GM10266 (cell line): Measurements from ENCODE around the gene ATP6V1A.

Source experiments
- DNase-seq: peaks from one replicate; pipeline ENCODE4 v3.0.0; 2012; ENCODE audit errors: extremely low spot score
- TF ChIP-seq, protein P1 (sequence below): IDR thresholded peaks from 2 replicates; pipeline ENCODE4 v1.5.1; 2012; ENCODE audit warnings: mild to moderate bottlenecking, low read depth; ENCODE audit not compliant: control insufficient read depth, insufficient read depth; ENCODE audit errors: missing control alignments

The ATP6V1A gene

DNA sequence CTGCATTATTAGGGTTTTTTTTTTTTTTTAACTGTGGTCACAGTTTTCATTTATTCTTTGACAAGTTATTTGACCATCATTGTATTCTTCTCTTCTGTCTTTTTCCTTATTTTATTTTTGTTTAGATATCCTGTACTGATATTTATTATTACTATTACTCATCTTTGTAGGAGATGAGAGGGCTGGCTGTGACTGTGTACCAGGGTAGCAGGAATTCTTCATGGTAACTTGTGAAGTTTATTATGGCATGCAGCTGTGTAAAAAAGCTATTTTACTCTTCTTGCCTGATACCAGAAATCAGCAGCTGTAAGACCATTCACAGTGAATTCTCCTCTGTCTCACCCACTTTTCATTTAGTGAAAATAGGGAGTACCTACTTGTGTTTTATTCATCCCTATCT, 44.5 kb downstream of the ATP6V1A start:
- DNase-seq, result no peak
- TF ChIP-seq, protein P1, sequence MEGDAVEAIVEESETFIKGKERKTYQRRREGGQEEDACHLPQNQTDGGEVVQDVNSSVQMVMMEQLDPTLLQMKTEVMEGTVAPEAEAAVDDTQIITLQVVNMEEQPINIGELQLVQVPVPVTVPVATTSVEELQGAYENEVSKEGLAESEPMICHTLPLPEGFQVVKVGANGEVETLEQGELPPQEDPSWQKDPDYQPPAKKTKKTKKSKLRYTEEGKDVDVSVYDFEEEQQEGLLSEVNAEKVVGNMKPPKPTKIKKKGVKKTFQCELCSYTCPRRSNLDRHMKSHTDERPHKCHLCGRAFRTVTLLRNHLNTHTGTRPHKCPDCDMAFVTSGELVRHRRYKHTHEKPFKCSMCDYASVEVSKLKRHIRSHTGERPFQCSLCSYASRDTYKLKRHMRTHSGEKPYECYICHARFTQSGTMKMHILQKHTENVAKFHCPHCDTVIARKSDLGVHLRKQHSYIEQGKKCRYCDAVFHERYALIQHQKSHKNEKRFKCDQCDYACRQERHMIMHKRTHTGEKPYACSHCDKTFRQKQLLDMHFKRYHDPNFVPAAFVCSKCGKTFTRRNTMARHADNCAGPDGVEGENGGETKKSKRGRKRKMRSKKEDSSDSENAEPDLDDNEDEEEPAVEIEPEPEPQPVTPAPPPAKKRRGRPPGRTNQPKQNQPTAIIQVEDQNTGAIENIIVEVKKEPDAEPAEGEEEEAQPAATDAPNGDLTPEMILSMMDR, result no peak

DNA sequence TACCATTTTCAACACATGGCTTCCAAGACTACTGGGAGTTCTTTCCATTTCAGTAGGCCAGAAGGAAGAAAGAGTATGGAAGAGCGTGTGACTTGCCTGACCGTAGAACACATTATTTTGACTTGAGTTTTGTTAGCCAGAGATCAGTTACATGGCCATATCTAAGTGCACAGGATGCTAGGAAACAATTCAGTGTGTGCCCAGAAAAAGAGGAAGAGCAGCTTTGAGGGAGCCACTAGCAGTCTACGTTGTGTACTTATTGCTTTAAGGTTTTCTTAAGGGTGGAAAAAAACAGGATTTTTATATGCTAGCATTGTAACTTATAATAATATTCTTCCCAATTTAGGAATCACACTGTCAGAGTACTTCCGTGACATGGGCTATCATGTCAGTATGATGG, 47.7 kb downstream of the ATP6V1A start:
- TF ChIP-seq, protein P1, result no peak
- no peak for DNase-seq

GRCh38 chr3:113795693-113796092, 48.9 kb downstream of the ATP6V1A start:
- TF ChIP-seq, protein P1, result no peak
- DNase-seq, result no peak

DNA sequence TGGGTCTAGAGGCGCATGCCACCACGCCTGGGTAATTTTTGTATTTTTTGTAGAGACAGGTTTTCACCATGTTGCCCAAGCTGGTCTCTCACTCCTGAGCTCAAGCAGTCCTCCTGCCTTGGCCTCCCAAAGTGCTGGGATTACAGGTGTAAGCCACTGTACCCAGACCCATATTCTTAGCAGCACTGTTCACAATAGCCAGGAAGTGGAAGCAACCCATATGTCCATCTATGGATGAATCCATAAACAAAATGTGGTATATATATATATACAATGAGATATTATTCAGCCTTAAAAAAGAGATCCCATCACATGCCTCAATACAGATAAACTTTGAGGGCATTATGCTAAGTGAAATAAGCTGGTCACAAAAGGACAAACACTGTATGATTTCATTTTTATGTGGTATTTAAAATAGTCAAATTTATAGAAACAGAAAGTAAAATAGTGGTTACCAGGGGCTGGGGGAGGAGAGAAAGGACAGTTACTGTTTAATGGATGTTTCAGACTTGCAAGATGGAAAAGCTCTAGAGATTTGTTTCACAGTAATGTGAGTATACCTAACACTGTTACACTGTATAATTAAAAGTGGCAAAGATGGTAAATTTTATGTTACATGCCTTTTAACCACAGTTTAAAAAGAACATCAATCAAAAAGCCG, 56.1 kb downstream of the ATP6V1A start:
- TF ChIP-seq, protein P1, result no peak
- no peak for DNase-seq

DNA sequence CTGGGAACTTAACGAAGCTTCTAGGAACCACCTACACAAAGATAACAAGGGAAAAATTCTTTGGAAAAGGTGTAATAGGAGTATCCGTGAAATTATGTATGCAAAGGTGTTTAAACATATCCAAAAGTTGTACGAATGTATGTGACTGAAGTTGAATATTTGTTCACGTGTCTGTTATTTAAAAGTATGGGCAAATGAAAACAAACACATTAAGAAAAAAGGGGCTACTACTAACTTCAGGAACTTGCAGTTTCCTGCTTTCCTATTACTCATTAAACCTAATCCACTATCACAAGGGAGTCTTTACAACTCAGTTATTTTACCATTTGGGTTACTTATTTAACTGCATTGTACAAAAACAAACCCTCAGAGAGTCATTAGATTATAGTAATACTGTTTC, 57.8 kb downstream of the ATP6V1A start:
- DNase-seq, result no peak
- TF ChIP-seq, protein P1, result no peak

- no peak for DNase-seq
- TF ChIP-seq, protein P1, result no peak
Measured at GRCh38 chr3:113805249-113805648, 58.4 kb downstream of the ATP6V1A start.

DNA sequence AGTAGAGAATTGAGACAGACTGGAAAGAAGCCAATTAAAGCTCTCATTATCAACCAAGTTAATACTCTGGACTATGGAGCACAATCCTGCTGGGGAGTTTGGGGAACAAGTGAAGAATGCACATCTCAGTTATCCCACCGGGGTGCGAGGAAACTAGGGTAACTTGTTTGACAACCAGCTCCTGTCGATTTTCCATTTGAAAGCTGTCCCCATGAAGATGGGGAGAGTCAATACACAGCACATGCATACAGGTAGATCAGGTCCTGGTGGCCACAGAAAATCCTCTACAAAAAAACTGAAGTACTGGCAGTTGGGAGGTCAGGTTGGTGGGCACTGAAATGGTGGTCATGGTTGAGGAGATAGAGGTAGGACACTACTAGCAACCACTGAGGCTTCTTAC, 66.0 kb downstream of the ATP6V1A start:
- no peak for DNase-seq
- TF ChIP-seq, protein P1, result no peak
